Progenitor cell of endocrine pancreas (in vitro differentiated cells): ENCODE measurements around the gene GOLPH3. TPM values are rescaled to one million over a fixed set of nuclear protein-coding genes. Genes with fewer than 3 reads are reported as not detected.

ENCODE experiments used
- DNase-seq: peaks from one replicate; pipeline ENCODE4 v3.0.0; 2021; ENCODE audit warnings: low spot score; ENCODE audit not compliant: unreplicated experiment
- H3K27ac Mint-ChIP-seq: 2 replicates; pipeline ENCODE4 v1.8.0; 2021; ENCODE audit warnings: mild to moderate bottlenecking, moderate library complexity, mixed read lengths
- H3K27me3 Mint-ChIP-seq: 2 replicates; pipeline ENCODE4 v1.8.0; 2021; ENCODE audit warnings: mixed read lengths
- H3K36me3 Mint-ChIP-seq: 2 replicates; pipeline ENCODE4 v1.8.0; 2022; ENCODE audit warnings: mixed read lengths; ENCODE audit not compliant: insufficient read depth
- H3K4me1 Mint-ChIP-seq: 2 replicates; pipeline ENCODE4 v1.8.0; 2021; ENCODE audit warnings: low read depth, mixed read lengths
- H3K4me3 Mint-ChIP-seq: 2 replicates; pipeline ENCODE4 v1.8.0; 2021; ENCODE audit warnings: low read depth, mild to moderate bottlenecking, moderate library complexity, mixed read lengths
- H3K9me3 Mint-ChIP-seq: 2 replicates; pipeline ENCODE4 v1.8.0; 2021; ENCODE audit warnings: low read depth, mixed read lengths
- CTCF ChIP-seq: fragments of 200-600 bp; sonication (generic); IDR thresholded peaks from one replicate; pipeline ENCODE4 v1.5.0; 2021; ENCODE audit warnings: antibody characterized with exemption, mild to moderate bottlenecking; ENCODE audit not compliant: unreplicated experiment
- total RNA-seq: library from RNA; stranded (reverse); gene quantifications from 2 replicates; pipeline ENCODE4 v1.2.1, GENCODE V29; 2021

The GOLPH3 gene
- total RNA-seq, 1 donor from 2014 or later, result 80.8 TPM

DNA sequence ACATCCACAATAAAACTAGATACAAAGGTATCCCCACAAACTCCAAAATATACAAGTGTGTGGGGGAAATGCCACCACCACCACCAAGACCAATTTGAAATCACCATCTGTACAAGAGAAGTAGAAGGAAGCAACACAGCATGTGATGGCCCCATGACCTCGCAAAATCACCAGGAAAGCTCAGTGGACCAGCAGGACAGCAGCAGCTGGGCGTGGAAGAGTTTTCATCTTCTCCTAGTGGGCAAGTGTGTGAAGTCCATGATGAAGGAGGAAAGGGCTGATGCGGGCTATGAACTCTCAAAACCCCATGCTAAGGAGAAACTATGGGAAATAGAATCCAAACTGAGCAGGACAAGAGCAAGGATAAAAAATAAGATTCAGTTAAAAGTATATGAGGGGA, 58.1 kb downstream of the GOLPH3 start:
- Mint-ChIP-seq H3K36me3 (peaks cover 31% of the 10 kb centered on the region), H3K4me1 (peaks cover 2% of the 10 kb centered on the region), H3K27ac (no peak overlapping the region), H3K9me3 (no peaks in the 10 kb centered on the region), H3K4me3 (no peak overlapping the region), H3K27me3 (no peaks in the 10 kb centered on the region)
- DNase-seq, result no peak
- no peak for TF ChIP-seq CTCF

DNA sequence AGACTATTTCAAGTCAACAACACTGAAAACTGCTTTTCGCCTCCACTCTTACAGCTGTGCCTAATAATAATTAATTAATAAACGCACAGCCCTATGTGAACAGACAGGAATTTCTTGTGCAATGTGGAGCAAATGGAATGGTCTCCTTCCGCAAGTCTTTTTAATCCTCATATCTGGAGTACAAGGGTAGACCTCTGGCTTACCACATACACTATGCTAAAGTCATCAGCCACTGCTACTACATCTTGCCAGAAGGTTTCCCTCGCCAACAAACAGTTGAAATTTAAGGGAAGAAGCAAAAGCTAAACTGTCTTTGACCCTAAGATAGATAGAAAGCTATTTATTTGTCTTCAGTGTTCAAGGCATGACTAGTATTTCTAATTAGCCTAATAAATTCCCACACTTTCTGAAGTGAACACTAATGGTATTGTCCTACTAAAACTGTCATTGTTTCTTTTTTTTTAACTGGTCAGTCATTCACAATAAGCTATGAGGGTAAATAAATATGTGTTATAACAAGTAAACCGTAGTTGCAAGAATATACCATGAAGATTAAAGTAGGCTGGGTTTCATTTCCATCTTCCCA, 63.9 kb downstream of the GOLPH3 start:
- no peak overlapping the region for H3K27ac Mint-ChIP-seq
- no peaks in the 10 kb centered on the region for H3K9me3 Mint-ChIP-seq

DNA sequence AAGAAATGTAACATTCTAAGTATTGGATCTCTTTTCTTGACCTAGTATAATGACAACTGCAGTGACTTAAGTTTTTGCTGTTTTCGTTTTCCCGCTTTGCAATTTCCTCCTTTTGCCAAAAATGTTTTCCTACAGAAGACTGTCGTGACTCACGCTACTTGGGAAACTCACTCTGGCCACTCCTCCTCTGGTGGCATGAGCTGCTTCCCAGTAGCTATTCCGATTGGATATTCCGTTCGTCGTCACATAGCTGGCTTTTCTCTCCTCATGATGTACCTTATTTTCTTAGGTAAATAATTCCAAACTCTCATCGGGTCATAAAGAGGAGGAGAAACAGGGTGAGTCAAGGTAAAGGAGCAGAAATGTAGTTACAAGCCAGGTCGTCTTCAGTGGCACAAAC, 64.9 kb downstream of the GOLPH3 start:
- TF ChIP-seq CTCF, result no peak
- Mint-ChIP-seq H3K27me3 (no peaks in the 10 kb centered on the region), H3K36me3 (peaks cover 31% of the 10 kb centered on the region), H3K9me3 (no peaks in the 10 kb centered on the region), H3K4me1 (peaks cover 24% of the 10 kb centered on the region), H3K4me3 (no peak overlapping the region), H3K27ac (peak overlapping the region; percentile 33)
- DNase-seq, result no peak

More for the DNA sequence above, 63.9 kb downstream of the GOLPH3 start:
- TF ChIP-seq CTCF, result no peak
- no peak for DNase-seq
- Mint-ChIP-seq H3K27me3 (no peaks in the 10 kb centered on the region), H3K4me1 (peaks cover 24% of the 10 kb centered on the region), H3K4me3 (no peak overlapping the region), H3K36me3 (peaks cover 32% of the 10 kb centered on the region)

DNA sequence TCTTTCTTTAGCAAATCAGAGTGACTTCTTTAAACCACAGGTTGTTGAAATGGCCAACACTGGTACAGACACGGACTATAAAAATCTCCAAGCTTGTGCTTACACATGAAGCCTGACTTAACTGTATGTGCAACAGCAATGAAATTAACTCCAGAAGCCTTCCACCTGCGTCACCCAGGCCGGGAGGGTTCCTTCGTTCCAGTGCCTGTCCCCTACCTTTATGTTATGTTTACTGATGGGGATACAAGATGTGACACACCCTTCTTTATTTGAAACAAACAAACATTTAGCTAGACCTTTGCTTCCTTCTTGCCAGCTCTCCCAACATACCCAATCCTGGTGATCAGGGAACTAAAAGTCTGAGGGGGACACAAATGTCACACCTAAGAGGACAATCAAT, 66.0 kb downstream of the GOLPH3 start:
- Mint-ChIP-seq H3K36me3 (peaks cover 28% of the 10 kb centered on the region), H3K9me3 (no peaks in the 10 kb centered on the region), H3K27ac (no peak overlapping the region), H3K4me1 (peaks cover 24% of the 10 kb centered on the region), H3K4me3 (no peak overlapping the region), H3K27me3 (no peaks in the 10 kb centered on the region)
- no peak for DNase-seq
- TF ChIP-seq CTCF, result no peak

DNA sequence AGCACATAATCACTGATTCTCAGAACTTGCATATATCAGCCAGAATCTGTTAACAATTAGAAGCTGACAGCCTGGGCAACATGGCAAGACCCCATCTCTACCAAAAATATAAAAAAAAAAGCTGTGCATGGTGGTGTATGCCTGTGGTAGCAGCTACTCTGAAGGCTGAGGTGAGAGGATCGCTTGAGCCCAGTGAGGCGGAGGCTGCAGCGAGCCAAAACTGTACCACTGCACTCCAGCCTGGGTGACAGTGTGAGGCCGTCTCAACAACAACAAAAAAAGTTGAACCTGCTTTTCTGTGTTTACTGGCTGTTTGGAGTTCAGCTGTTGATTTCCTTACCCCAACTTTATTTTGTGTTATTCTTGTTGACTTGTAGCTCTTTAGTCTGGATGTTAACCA, 66.8 kb downstream of the GOLPH3 start:
- TF ChIP-seq CTCF, result no peak
- no peak for DNase-seq
- peaks cover 29% of the 10 kb centered on the region for H3K36me3 Mint-ChIP-seq
- H3K4me3 Mint-ChIP-seq, result no peak overlapping the region
- H3K9me3 Mint-ChIP-seq, result no peaks in the 10 kb centered on the region
- H3K27ac Mint-ChIP-seq, result no peak overlapping the region
- no peaks in the 10 kb centered on the region for H3K27me3 Mint-ChIP-seq
- H3K4me1 Mint-ChIP-seq, result peaks cover 24% of the 10 kb centered on the region
